GM12891 (cell line): ENCODE data around the gene DMAP1.

ENCODE experiments used
- POLR2A ChIP-seq: IDR thresholded peaks from 2 replicates; pipeline ENCODE4 v1.6.1; 2011; ENCODE audit warnings: low read depth, low read length, control low read depth
- POLR2AphosphoS5 ChIP-seq: IDR thresholded peaks from 2 replicates; pipeline ENCODE4 v1.6.1; 2011; ENCODE audit warnings: low read depth, low read length, control low read depth

GRCh38 chr1:44266400-44267344 lies 53.4 kb downstream of the DMAP1 start:
- TF ChIP-seq POLR2A (no peak), POLR2AphosphoS5 (no peak)
